IMR-90 (cell line): Measurements from ENCODE around the gene NGEF. TPM values are rescaled to one million over a fixed set of nuclear protein-coding genes. Genes with fewer than 3 reads are reported as not detected.

Source experiments
- ATAC-seq: fragments of 200-7000 bp; cut with Tn5 transposase; 2 replicates; pipeline ENCODE4 v1.9.1; 2020; ENCODE audit warnings: low read depth, mild to moderate bottlenecking, moderate library complexity
- BruUV-seq: library from RNA; stranded (reverse); fragments of 400-500 nt; replicated peaks from 2 replicates; lab custom pipeline; 2021; lab: Mats Ljungman, UMichigan
- CTCF ChIA-PET: fragments of 300-600 bp; formaldehyde crosslinking; extraction: SDS; loops from one replicate; lab custom pipeline; 2021; ENCODE audit warnings: antibody characterized with exemption; lab: Yijun Ruan, JAX
- POLR2A ChIA-PET: fragments of 300-600 bp; sonication (Branson Sonifier 250); formaldehyde crosslinking; loops from one replicate; lab custom pipeline; 2022; ENCODE audit warnings: antibody characterized with exemption; ENCODE audit not compliant: unreplicated experiment; lab: Charles Lee
- DNase-seq: peaks from one replicate; pipeline ENCODE4 v3.0.0; 2013
- H2AFZ ChIP-seq: replicated peaks from 2 replicates; pipeline ENCODE3; 2013; ENCODE audit warnings: low read length, mild to moderate bottlenecking; ENCODE audit not compliant: poor library complexity
- H2AK5ac ChIP-seq: 2 replicates; pipeline ENCODE4 v1.6.1; 2013; ENCODE audit warnings: low read depth, low read length, inconsistent platforms
- H2AK9ac ChIP-seq: replicated peaks from 2 replicates; pipeline ENCODE3; 2013; ENCODE audit warnings: mild to moderate bottlenecking, low read depth, low read length, moderate library complexity; ENCODE audit not compliant: poor library complexity
- H2BK120ac ChIP-seq: 2 replicates; pipeline ENCODE4 v1.6.1; 2013; ENCODE audit warnings: low read depth, low read length, inconsistent platforms
- H2BK15ac ChIP-seq: 3 replicates; pipeline ENCODE4 v1.6.1; 2013; ENCODE audit warnings: low read depth, low read length, inconsistent platforms
- H2BK20ac ChIP-seq: 2 replicates; pipeline ENCODE4 v1.6.1; 2013; ENCODE audit warnings: low read depth, mild to moderate bottlenecking, inconsistent platforms, low read length, moderate library complexity
- H2BK5ac ChIP-seq: 2 replicates; pipeline ENCODE4 v1.6.1; 2013; ENCODE audit warnings: mild to moderate bottlenecking, low read depth, low read length, inconsistent platforms; ENCODE audit not compliant: poor library complexity, severe bottlenecking
- H3K14ac ChIP-seq: replicated peaks from 2 replicates; pipeline ENCODE4 v1.6.1; 2013; ENCODE audit warnings: low read depth, low read length, inconsistent platforms
- H3K18ac ChIP-seq: 2 replicates; pipeline ENCODE4 v1.6.1; 2013; ENCODE audit warnings: low read depth, low read length, control low read depth
- H3K23ac ChIP-seq: 2 replicates; pipeline ENCODE4 v1.6.1; 2013; ENCODE audit warnings: low read depth, low read length, inconsistent platforms
- H3K27ac ChIP-seq: 2 replicates; pipeline ENCODE4 v1.5.1; 2013; ENCODE audit warnings: mild to moderate bottlenecking, control low read depth, low read length; ENCODE audit not compliant: insufficient read depth
- H3K27me3 ChIP-seq: 2 replicates; pipeline ENCODE4 v1.6.1; 2013; ENCODE audit warnings: low read length; ENCODE audit not compliant: control insufficient read depth, insufficient read depth
- H3K36me3 ChIP-seq: 2 replicates; pipeline ENCODE4 v1.6.1; 2013; ENCODE audit warnings: low read length, mixed read lengths; ENCODE audit not compliant: control insufficient read depth, insufficient read depth
- H3K4ac ChIP-seq: 2 replicates; pipeline ENCODE4 v1.6.1; 2013; ENCODE audit warnings: low read depth, low read length, inconsistent platforms
- H3K4me1 ChIP-seq: 2 replicates; pipeline ENCODE4 v1.6.1; 2013; ENCODE audit warnings: low read length, mixed read lengths; ENCODE audit not compliant: control insufficient read depth, insufficient read depth
- H3K4me2 ChIP-seq: 2 replicates; pipeline ENCODE4 v1.6.1; 2013; ENCODE audit warnings: low read depth, mild to moderate bottlenecking, control low read depth, low read length, moderate library complexity
- H3K4me3 ChIP-seq: 2 replicates; pipeline ENCODE4 v1.5.1; 2013; ENCODE audit warnings: low read depth, mild to moderate bottlenecking, control low read depth, low read length, moderate library complexity; ENCODE audit not compliant: insufficient read depth
- H3K56ac ChIP-seq: 2 replicates; pipeline ENCODE4 v1.6.1; 2013; ENCODE audit warnings: low read length, inconsistent platforms; ENCODE audit not compliant: insufficient read depth; ENCODE audit errors: extremely low read depth
- H3K79me1 ChIP-seq, 2 experiments: 2 replicates each; pipeline ENCODE4 v1.6.1; 2013; ENCODE audit warnings: low read length in 2 of 2, inconsistent platforms in 1 of 2, low read depth in 1 of 2
- H3K9ac ChIP-seq: 2 replicates; pipeline ENCODE4 v1.6.1; 2013; ENCODE audit warnings: low read depth, low read length, control low read depth
- H3K9me1 ChIP-seq: 2 replicates; pipeline ENCODE4 v1.6.1; 2013; ENCODE audit warnings: low read length, inconsistent platforms; ENCODE audit not compliant: insufficient read depth
- H3K9me3 ChIP-seq: 2 replicates; pipeline ENCODE4 v1.6.1; 2013; ENCODE audit warnings: low read length; ENCODE audit not compliant: control insufficient read depth, insufficient read depth
- H4K20me1 ChIP-seq: 2 replicates; pipeline ENCODE4 v1.6.1; 2013; ENCODE audit warnings: low read length, inconsistent platforms; ENCODE audit not compliant: insufficient read depth
- H4K5ac ChIP-seq: 2 replicates; pipeline ENCODE4 v1.6.1; 2013; ENCODE audit warnings: mild to moderate bottlenecking, low read depth, low read length, control low read depth
- H4K8ac ChIP-seq, 2 experiments: 2 replicates each; pipeline ENCODE4 v1.6.1; 2013; ENCODE audit warnings: low read depth in 2 of 2, low read length in 2 of 2, control low read depth in 1 of 2, inconsistent platforms in 1 of 2
- H4K91ac ChIP-seq: 2 replicates; pipeline ENCODE4 v1.6.1; 2013; ENCODE audit warnings: low read depth, low read length, inconsistent platforms; ENCODE audit not compliant: insufficient read depth
- BHLHE40 ChIP-seq: fragments of 150-350 bp; IDR thresholded peaks from 2 replicates; pipeline ENCODE4 v1.6.1; 2016; ENCODE audit warnings: mild to moderate bottlenecking, low read depth, low read length
- CEBPB ChIP-seq: IDR thresholded peaks from 2 replicates; pipeline ENCODE4 v1.6.1; 2012; ENCODE audit warnings: low read depth, low read length, improper control_type of control experiment
- CHD1 ChIP-seq: IDR thresholded peaks from 2 replicates; pipeline ENCODE4 v1.6.1; 2012; ENCODE audit warnings: low read depth, low read length, improper control_type of control experiment
- FOS ChIP-seq: fragments of 150-350 bp; IDR thresholded peaks from 2 replicates; pipeline ENCODE4 v1.6.1; 2016; ENCODE audit warnings: low read depth, low read length
- MAFK ChIP-seq: IDR thresholded peaks from 2 replicates; pipeline ENCODE4 v1.6.1; 2012; ENCODE audit warnings: low read depth, low read length, improper control_type of control experiment
- MAZ ChIP-seq: IDR thresholded peaks from 2 replicates; pipeline ENCODE4 v1.6.1; 2012; ENCODE audit warnings: low read depth, mild to moderate bottlenecking, low read length, improper control_type of control experiment, moderate library complexity, borderline replicate concordance
- MXI1 ChIP-seq: IDR thresholded peaks from 2 replicates; pipeline ENCODE4 v1.6.1; 2012; ENCODE audit warnings: low read depth, mild to moderate bottlenecking, low read length, moderate library complexity, borderline replicate concordance
- NFE2L2 ChIP-seq: fragments of 150-350 bp; IDR thresholded peaks from 2 replicates; pipeline ENCODE4 v1.6.1; 2016; ENCODE audit warnings: low read depth, mild to moderate bottlenecking, low read length
- POLR2A ChIP-seq: IDR thresholded peaks from 2 replicates; pipeline ENCODE4 v1.6.1; 2012; ENCODE audit warnings: mild to moderate bottlenecking, low read depth, low read length
- RAD21 ChIP-seq: IDR thresholded peaks from 2 replicates; pipeline ENCODE4 v1.6.1; 2012; ENCODE audit warnings: low read length, improper control_type of control experiment
- RCOR1 ChIP-seq: IDR thresholded peaks from 2 replicates; pipeline ENCODE4 v1.6.1; 2012; ENCODE audit warnings: mild to moderate bottlenecking, low read length, improper control_type of control experiment; ENCODE audit not compliant: insufficient replicate concordance
- RFX5 ChIP-seq: IDR thresholded peaks from 2 replicates; pipeline ENCODE4 v1.8.0; 2012; ENCODE audit warnings: low read depth, mild to moderate bottlenecking, low read length, moderate library complexity
- SMC3 ChIP-seq: fragments of 150-350 bp; IDR thresholded peaks from 2 replicates; pipeline ENCODE4 v1.6.1; 2016; ENCODE audit warnings: low read depth, mild to moderate bottlenecking, antibody characterized with exemption, low read length, moderate library complexity
- WGBS, 2 experiments: methylation state at CpG; one replicate each; pipeline versions ENCODE4 v1.1.5 to v1.1.7; 2013; ENCODE audit warnings: missing lambda C conversion rate in 2 of 2; ENCODE audit not compliant: insufficient read length in 1 of 2; ENCODE audit errors: extremely low coverage in 2 of 2; 5-methylcytosine and 5-hydroxymethylcytosine counted together
- dilution Hi-C: fragments of 300-500 bp; cut with HindIII; formaldehyde crosslinking; loops from one replicate; pipeline ENCODE4 v1.14.3; 2018; ENCODE audit warnings: low sequenced_read_pairs; ENCODE audit not compliant: unreplicated experiment
- in situ Hi-C: fragments of 300-500 bp; cut with MboI; formaldehyde crosslinking; loops from 3 replicates; pipeline ENCODE4 v1.14.3; 2019; ENCODE audit warnings: low sequenced_read_pairs, inconsistent platforms, mixed read lengths
- intact Hi-C: fragments of 100-400 bp; cut with micrococcal nuclease; formaldehyde crosslinking; loops from 2 replicates; pipeline ENCODE4 v1.10.0; 2022
- polyA plus RNA-seq, 3 experiments: library from polyadenylated mRNA; depleted of rRNA; stranded (reverse); fragments of >200 nt; gene quantifications; 2 replicates each; pipeline ENCODE4 v1.2.3, GENCODE V29; 2012; ENCODE audit warnings: low replicate concordance in 1 of 3
- total RNA-seq: library from RNA; depleted of rRNA; stranded (reverse); fragments of >200 nt; gene quantifications from 2 replicates; pipeline ENCODE4 v1.2.3, GENCODE V29; 2012
- TF ChIP-seq, protein P1 (sequence below): fragments of 150-350 bp; IDR thresholded peaks from 2 replicates; pipeline ENCODE4 v1.6.1; 2017; ENCODE audit warnings: mild to moderate bottlenecking, antibody characterized with exemption, low read length, low read depth
- TF ChIP-seq, protein P2 (sequence below): conservative IDR thresholded peaks from 2 replicates; pipeline ENCODE4 v1.5.1; 2012; ENCODE audit warnings: mild to moderate bottlenecking, low read depth, low read length, improper control_type of control experiment
- TF ChIP-seq, protein P3 (sequence below): fragments of 150-350 bp; IDR thresholded peaks from 2 replicates; pipeline ENCODE4 v1.6.1; 2016; ENCODE audit warnings: low read depth, mild to moderate bottlenecking, low read length, moderate library complexity, borderline replicate concordance

Gene NGEF
- total and polyA plus RNA-seq, 2 of the 4 experiments (the other 2 are of a cell fraction) = 1.1 to 1.7 TPM

DNA sequence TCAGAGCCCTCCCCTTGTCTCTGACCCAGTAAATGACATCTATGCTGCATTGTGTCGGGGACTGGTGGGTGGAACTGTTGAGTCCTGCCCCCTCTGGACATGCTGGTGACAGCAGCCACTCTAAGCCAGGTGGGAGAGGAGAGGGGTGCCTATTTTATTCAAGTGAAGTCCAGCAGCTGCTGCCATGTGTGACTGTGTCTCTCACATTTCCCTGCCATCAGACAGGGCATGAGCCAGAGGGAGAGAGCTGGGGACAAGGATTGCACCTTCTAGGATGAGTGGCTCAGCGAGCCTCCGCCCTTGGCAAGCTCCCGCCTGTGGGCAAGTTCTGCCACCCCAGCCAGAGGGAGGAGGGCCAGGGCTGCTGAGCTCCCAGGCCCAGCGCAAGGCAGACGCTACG, 13.7 kb downstream of the NGEF start:
- in situ Hi-C loops = no loop called here
- CTCF ChIA-PET = no interaction called here
- no peak overlapping the region for H2BK20ac ChIP-seq

More for the DNA sequence above, 13.7 kb downstream of the NGEF start:
- TF ChIP-seq RCOR1 (no peak), MAFK (no peak), MXI1 (no peak), CEBPB (no peak), BHLHE40 (no peak), MAZ (no peak), FOS (no peak), NFE2L2 (no peak), CHD1 (no peak), SMC3 (no peak), POLR2A (no peak), RAD21 (no peak), RFX5 (no peak)
- TF ChIP-seq, protein P1, sequence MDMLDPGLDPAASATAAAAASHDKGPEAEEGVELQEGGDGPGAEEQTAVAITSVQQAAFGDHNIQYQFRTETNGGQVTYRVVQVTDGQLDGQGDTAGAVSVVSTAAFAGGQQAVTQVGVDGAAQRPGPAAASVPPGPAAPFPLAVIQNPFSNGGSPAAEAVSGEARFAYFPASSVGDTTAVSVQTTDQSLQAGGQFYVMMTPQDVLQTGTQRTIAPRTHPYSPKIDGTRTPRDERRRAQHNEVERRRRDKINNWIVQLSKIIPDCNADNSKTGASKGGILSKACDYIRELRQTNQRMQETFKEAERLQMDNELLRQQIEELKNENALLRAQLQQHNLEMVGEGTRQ = no peak
- TF ChIP-seq, protein P2, sequence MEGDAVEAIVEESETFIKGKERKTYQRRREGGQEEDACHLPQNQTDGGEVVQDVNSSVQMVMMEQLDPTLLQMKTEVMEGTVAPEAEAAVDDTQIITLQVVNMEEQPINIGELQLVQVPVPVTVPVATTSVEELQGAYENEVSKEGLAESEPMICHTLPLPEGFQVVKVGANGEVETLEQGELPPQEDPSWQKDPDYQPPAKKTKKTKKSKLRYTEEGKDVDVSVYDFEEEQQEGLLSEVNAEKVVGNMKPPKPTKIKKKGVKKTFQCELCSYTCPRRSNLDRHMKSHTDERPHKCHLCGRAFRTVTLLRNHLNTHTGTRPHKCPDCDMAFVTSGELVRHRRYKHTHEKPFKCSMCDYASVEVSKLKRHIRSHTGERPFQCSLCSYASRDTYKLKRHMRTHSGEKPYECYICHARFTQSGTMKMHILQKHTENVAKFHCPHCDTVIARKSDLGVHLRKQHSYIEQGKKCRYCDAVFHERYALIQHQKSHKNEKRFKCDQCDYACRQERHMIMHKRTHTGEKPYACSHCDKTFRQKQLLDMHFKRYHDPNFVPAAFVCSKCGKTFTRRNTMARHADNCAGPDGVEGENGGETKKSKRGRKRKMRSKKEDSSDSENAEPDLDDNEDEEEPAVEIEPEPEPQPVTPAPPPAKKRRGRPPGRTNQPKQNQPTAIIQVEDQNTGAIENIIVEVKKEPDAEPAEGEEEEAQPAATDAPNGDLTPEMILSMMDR = no peak
- TF ChIP-seq, protein P3, sequence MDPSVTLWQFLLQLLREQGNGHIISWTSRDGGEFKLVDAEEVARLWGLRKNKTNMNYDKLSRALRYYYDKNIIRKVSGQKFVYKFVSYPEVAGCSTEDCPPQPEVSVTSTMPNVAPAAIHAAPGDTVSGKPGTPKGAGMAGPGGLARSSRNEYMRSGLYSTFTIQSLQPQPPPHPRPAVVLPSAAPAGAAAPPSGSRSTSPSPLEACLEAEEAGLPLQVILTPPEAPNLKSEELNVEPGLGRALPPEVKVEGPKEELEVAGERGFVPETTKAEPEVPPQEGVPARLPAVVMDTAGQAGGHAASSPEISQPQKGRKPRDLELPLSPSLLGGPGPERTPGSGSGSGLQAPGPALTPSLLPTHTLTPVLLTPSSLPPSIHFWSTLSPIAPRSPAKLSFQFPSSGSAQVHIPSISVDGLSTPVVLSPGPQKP = no peak
- H2AK9ac ChIP-seq = no peak overlapping the region
- no peak overlapping the region for H2BK120ac ChIP-seq
- H3K4ac ChIP-seq = no peak overlapping the region
- peaks cover 14% of the 10 kb centered on the region for H3K27me3 ChIP-seq
- dilution Hi-C loops (no loop called here), intact Hi-C loops (no loop called here)
- no peak overlapping the region for H4K5ac ChIP-seq
- no peaks in the 10 kb centered on the region for H3K9me1 ChIP-seq
- no peak overlapping the region for H3K4me2 ChIP-seq
- no peak overlapping the region for H3K27ac ChIP-seq
- H2BK5ac ChIP-seq = no peak overlapping the region
- no peaks in the 10 kb centered on the region for H3K9me3 ChIP-seq
- BruUV-seq = no TSS peak
- no peak overlapping the region for H2AK5ac ChIP-seq
- no peak overlapping the region for H3K56ac ChIP-seq
- no peaks in the 10 kb centered on the region for H3K4me1 ChIP-seq
- POLR2A ChIA-PET = no interaction called here
- H4K8ac ChIP-seq = no peak overlapping the region
- no peaks in the 10 kb centered on the region for H4K20me1 ChIP-seq
- no peak overlapping the region for H2AFZ ChIP-seq
- H4K91ac ChIP-seq = no peak overlapping the region
- no peak for DNase-seq
- H3K36me3 ChIP-seq = no peaks in the 10 kb centered on the region
- no peak overlapping the region for H3K9ac ChIP-seq
- no peak for ATAC-seq
- no peak overlapping the region for H3K14ac ChIP-seq
- H3K23ac ChIP-seq = no peak overlapping the region
- no peak overlapping the region for H3K4me3 ChIP-seq
- H3K79me1 ChIP-seq = no peaks in the 10 kb centered on the region
- no peak overlapping the region for H2BK15ac ChIP-seq
- no CpG with 5 or more reads among the region's 7 CpGs for WGBS, 2 experiments
- H3K18ac ChIP-seq = no peak overlapping the region
